HEK293 (cell line): ENCODE data around the gene STIM2.

ENCODE experiments used
- AEBP2 ChIP-seq: fragments of 450-650 bp; formaldehyde crosslinking; IDR thresholded peaks from 2 replicates; pipeline ENCODE4 v1.5.1; 2016; ENCODE audit warnings: missing biosample characterization, missing genetic modification characterization, borderline replicate concordance
- EGR2 ChIP-seq: fragments of 450-650 bp; formaldehyde crosslinking; IDR thresholded peaks from 2 replicates; pipeline ENCODE4 v1.5.1; 2016; ENCODE audit warnings: low read depth, missing biosample characterization, missing genetic modification characterization
- GLIS1 ChIP-seq: fragments of 450-650 bp; formaldehyde crosslinking; IDR thresholded peaks from 2 replicates; pipeline ENCODE4 v1.5.1; 2016; ENCODE audit warnings: missing biosample characterization, missing genetic modification characterization
- GLIS2 ChIP-seq: fragments of 450-650 bp; formaldehyde crosslinking; IDR thresholded peaks from 2 replicates; pipeline ENCODE4 v1.5.1; 2016; ENCODE audit warnings: missing biosample characterization, missing genetic modification characterization
- HOXA7 ChIP-seq: sonication (generic); formaldehyde crosslinking; IDR thresholded peaks from 2 replicates; pipeline ENCODE4 v1.8.1; 2022; ENCODE audit warnings: missing genetic modification reagents, borderline replicate concordance
- KLF16 ChIP-seq: fragments of 450-650 bp; formaldehyde crosslinking; IDR thresholded peaks from 2 replicates; pipeline ENCODE4 v1.5.1; 2017; ENCODE audit warnings: missing biosample characterization, missing genetic modification characterization
- KLF8 ChIP-seq: fragments of 450-650 bp; formaldehyde crosslinking; IDR thresholded peaks from 2 replicates; pipeline ENCODE4 v1.5.1; 2016; ENCODE audit warnings: missing biosample characterization, missing genetic modification characterization
- SP2 ChIP-seq: fragments of 450-650 bp; formaldehyde crosslinking; IDR thresholded peaks from 2 replicates; pipeline ENCODE4 v1.5.1; 2016; ENCODE audit warnings: missing biosample characterization, missing genetic modification characterization
- ZBTB20 ChIP-seq: fragments of 450-650 bp; formaldehyde crosslinking; IDR thresholded peaks from 2 replicates; pipeline ENCODE4 v1.5.1; 2016; ENCODE audit warnings: missing biosample characterization, missing genetic modification characterization
- ZBTB8A ChIP-seq: fragments of 450-650 bp; formaldehyde crosslinking; IDR thresholded peaks from 2 replicates; pipeline ENCODE4 v1.5.1; 2016; ENCODE audit warnings: missing biosample characterization, missing genetic modification characterization
- ZFP41 ChIP-seq: fragments of 450-650 bp; formaldehyde crosslinking; IDR thresholded peaks from 2 replicates; pipeline ENCODE4 v1.5.1; 2016; ENCODE audit warnings: missing biosample characterization, missing genetic modification characterization, borderline replicate concordance
- ZNF146 ChIP-seq: fragments of 450-650 bp; formaldehyde crosslinking; IDR thresholded peaks from 2 replicates; pipeline ENCODE4 v1.5.1; 2016; ENCODE audit warnings: missing biosample characterization, missing genetic modification characterization
- ZNF169 ChIP-seq: fragments of 450-650 bp; formaldehyde crosslinking; IDR thresholded peaks from 2 replicates; pipeline ENCODE4 v1.5.1; 2016; ENCODE audit warnings: missing biosample characterization, missing genetic modification characterization
- ZNF19 ChIP-seq: fragments of 450-650 bp; formaldehyde crosslinking; IDR thresholded peaks from 2 replicates; pipeline ENCODE4; 2016; ENCODE audit warnings: missing biosample characterization, missing genetic modification characterization, low read depth
- ZNF214 ChIP-seq: fragments of 450-650 bp; formaldehyde crosslinking; IDR thresholded peaks from 2 replicates; pipeline ENCODE4 v1.5.1; 2017; ENCODE audit warnings: missing biosample characterization, mild to moderate bottlenecking, missing genetic modification characterization, borderline replicate concordance
- ZNF223 ChIP-seq: fragments of 450-650 bp; formaldehyde crosslinking; IDR thresholded peaks from 2 replicates; pipeline ENCODE4 v1.5.1; 2016; ENCODE audit warnings: missing biosample characterization, missing genetic modification characterization
- ZNF266 ChIP-seq: fragments of 450-650 bp; formaldehyde crosslinking; IDR thresholded peaks from 2 replicates; pipeline ENCODE4 v1.5.1; 2016; ENCODE audit warnings: missing biosample characterization, missing genetic modification characterization, low read depth
- ZNF280C ChIP-seq: fragments of 450-650 bp; formaldehyde crosslinking; IDR thresholded peaks from 2 replicates; pipeline ENCODE4 v1.5.1; 2016; ENCODE audit warnings: missing biosample characterization, missing genetic modification characterization
- ZNF302 ChIP-seq: fragments of 450-650 bp; formaldehyde crosslinking; IDR thresholded peaks from 2 replicates; pipeline ENCODE4 v1.5.1; 2016; ENCODE audit warnings: missing biosample characterization, missing genetic modification characterization, low read depth
- ZNF404 ChIP-seq: fragments of 450-650 bp; formaldehyde crosslinking; IDR thresholded peaks from 2 replicates; pipeline ENCODE4 v1.5.1; 2017; ENCODE audit warnings: missing biosample characterization, missing genetic modification characterization
- ZNF473 ChIP-seq: fragments of 450-650 bp; formaldehyde crosslinking; IDR thresholded peaks from 2 replicates; pipeline ENCODE4 v1.5.1; 2017; ENCODE audit warnings: missing biosample characterization, missing genetic modification characterization
- ZNF513 ChIP-seq: fragments of 450-650 bp; IDR thresholded peaks from 2 replicates; pipeline ENCODE4 v1.5.1; 2018; ENCODE audit warnings: missing biosample characterization, missing genetic modification characterization
- ZNF514 ChIP-seq: fragments of 450-650 bp; formaldehyde crosslinking; IDR thresholded peaks from 2 replicates; pipeline ENCODE4 v1.5.1; 2016; ENCODE audit warnings: missing biosample characterization, missing genetic modification characterization
- ZNF529 ChIP-seq: fragments of 450-650 bp; formaldehyde crosslinking; IDR thresholded peaks from 2 replicates; pipeline ENCODE4 v1.5.1; 2017; ENCODE audit warnings: missing genetic modification characterization, missing biosample characterization; ENCODE audit not compliant: insufficient replicate concordance
- ZNF623 ChIP-seq: fragments of 450-650 bp; formaldehyde crosslinking; IDR thresholded peaks from 2 replicates; pipeline ENCODE4 v1.5.1; 2016; ENCODE audit warnings: missing biosample characterization, missing genetic modification characterization
- ZNF658 ChIP-seq: fragments of 450-650 bp; formaldehyde crosslinking; IDR thresholded peaks from 2 replicates; pipeline ENCODE4; 2016; ENCODE audit warnings: missing biosample characterization, missing genetic modification characterization
- ZNF664 ChIP-seq: fragments of 450-650 bp; formaldehyde crosslinking; IDR thresholded peaks from 2 replicates; pipeline ENCODE4 v1.5.1; 2016; ENCODE audit warnings: missing biosample characterization, missing genetic modification characterization
- ZNF747 ChIP-seq: fragments of 450-650 bp; formaldehyde crosslinking; IDR thresholded peaks from 2 replicates; pipeline ENCODE4 v1.5.1; 2016; ENCODE audit warnings: missing biosample characterization, missing genetic modification characterization
- ZNF76 ChIP-seq: fragments of 450-650 bp; formaldehyde crosslinking; IDR thresholded peaks from 2 replicates; pipeline ENCODE4; 2016; ENCODE audit warnings: low read depth, missing biosample characterization, missing genetic modification characterization, borderline replicate concordance
- ZNF768 ChIP-seq: fragments of 450-650 bp; formaldehyde crosslinking; IDR thresholded peaks from 2 replicates; pipeline ENCODE4 v1.5.1; 2018; ENCODE audit warnings: missing biosample characterization, mild to moderate bottlenecking, missing genetic modification characterization
- ZNF776 ChIP-seq: fragments of 450-650 bp; formaldehyde crosslinking; IDR thresholded peaks from 2 replicates; pipeline ENCODE4 v1.5.0; 2017; ENCODE audit warnings: missing biosample characterization, missing genetic modification characterization, borderline replicate concordance
- ZNF791 ChIP-seq: fragments of 450-650 bp; formaldehyde crosslinking; IDR thresholded peaks from 2 replicates; pipeline ENCODE4 v1.5.1; 2016; ENCODE audit warnings: missing biosample characterization, missing genetic modification characterization
- ZNF830 ChIP-seq: fragments of 450-650 bp; IDR thresholded peaks from 2 replicates; pipeline ENCODE4 v1.5.0; 2018; ENCODE audit warnings: missing biosample characterization, missing genetic modification characterization, low read depth, mild to moderate bottlenecking, moderate library complexity
- ZSCAN16 ChIP-seq: fragments of 450-650 bp; formaldehyde crosslinking; IDR thresholded peaks from 2 replicates; pipeline ENCODE4 v1.5.1; 2016; ENCODE audit warnings: missing biosample characterization, missing genetic modification characterization
- TF ChIP-seq, protein P1 (sequence below): fragments of 450-650 bp; formaldehyde crosslinking; IDR thresholded peaks from 2 replicates; pipeline ENCODE4 v1.5.1; 2016; ENCODE audit warnings: missing biosample characterization, missing genetic modification characterization

The STIM2 gene

DNA sequence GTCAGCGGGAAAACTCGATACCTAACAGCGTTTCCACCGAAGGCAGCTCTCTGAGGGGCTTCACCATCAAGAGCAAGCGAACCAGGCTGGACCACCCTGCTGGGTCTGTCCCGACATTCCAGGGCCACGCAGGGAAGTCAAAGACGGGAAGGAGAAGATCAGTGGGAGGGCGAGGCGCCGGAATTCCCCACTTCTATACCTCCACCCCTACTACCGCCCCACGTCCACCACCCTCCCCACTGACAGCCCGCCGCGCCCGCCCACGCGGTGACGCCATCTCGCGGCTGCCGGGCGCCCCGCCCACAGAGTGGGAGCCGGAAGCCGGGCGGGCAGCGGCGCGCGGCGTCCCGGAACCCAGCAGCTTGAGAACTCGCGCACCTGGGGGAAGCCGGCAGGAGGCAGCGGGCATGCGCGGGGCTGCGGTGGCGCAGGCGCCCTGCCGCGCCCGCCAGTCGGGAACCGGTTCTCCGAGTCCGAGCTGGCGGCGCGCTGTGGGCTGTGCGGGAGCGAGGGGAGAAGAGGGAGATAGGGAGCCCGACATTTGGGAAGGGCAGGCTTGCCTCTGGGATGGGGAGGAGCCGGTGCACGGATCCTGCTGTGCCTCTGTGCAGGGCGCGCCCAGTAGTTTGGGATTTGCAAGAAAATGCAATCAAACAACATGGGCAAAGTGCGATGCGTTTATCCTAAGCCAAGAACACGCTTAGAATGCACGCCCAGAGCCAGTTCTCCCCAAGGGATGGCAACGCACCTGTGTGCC is 3.2 kb upstream of the STIM2 start (continued):
- TF ChIP-seq HOXA7 (no peak), ZNF404 (tag by site-specific recombination) (no peak), ZNF529 (tag by site-specific recombination) (no peak), ZNF747 (tag by site-specific recombination) (no peak), ZNF280C (tag by site-specific recombination) (no peak), ZNF473 (tag by site-specific recombination) (no peak), ZNF664 (tag by site-specific recombination) (no peak), GLIS2 (tag by site-specific recombination) (peak; percentile 59), ZSCAN16 (tag by site-specific recombination) (no peak), ZNF776 (no peak), ZNF514 (tag by site-specific recombination) (no peak), KLF8 (no peak), ZNF223 (tag by site-specific recombination) (no peak), ZNF302 (tag by site-specific recombination) (no peak), ZNF19 (no peak), ZNF76 (no peak; the same call in 1 of the 2 replicates), ZNF791 (tag by site-specific recombination) (no peak), KLF16 (tag by site-specific recombination) (no peak), ZNF658 (tag by site-specific recombination) (no peak), GLIS1 (0 out of 2 replicates have a peak, but pooled peaks have one; percentile 5), ZBTB20 (tag by site-specific recombination) (peak; percentile 42; the same call in 1 of the 2 replicates), ZNF266 (tag by site-specific recombination) (no peak), EGR2 (tag by site-specific recombination) (peak; percentile 82), ZNF214 (tag by site-specific recombination) (no peak), ZNF830 (no peak), ZNF513 (tag by site-specific recombination) (no peak), ZBTB8A (tag by site-specific recombination) (peak; percentile 78), ZNF623 (tag by site-specific recombination) (no peak), ZNF169 (no peak), ZNF146 (no peak), ZNF768 (tag by site-specific recombination) (no peak), ZFP41 (no peak), SP2 (tag by site-specific recombination) (peak; percentile 64), AEBP2 (tag by site-specific recombination) (no peak)
- TF ChIP-seq, protein P1, sequence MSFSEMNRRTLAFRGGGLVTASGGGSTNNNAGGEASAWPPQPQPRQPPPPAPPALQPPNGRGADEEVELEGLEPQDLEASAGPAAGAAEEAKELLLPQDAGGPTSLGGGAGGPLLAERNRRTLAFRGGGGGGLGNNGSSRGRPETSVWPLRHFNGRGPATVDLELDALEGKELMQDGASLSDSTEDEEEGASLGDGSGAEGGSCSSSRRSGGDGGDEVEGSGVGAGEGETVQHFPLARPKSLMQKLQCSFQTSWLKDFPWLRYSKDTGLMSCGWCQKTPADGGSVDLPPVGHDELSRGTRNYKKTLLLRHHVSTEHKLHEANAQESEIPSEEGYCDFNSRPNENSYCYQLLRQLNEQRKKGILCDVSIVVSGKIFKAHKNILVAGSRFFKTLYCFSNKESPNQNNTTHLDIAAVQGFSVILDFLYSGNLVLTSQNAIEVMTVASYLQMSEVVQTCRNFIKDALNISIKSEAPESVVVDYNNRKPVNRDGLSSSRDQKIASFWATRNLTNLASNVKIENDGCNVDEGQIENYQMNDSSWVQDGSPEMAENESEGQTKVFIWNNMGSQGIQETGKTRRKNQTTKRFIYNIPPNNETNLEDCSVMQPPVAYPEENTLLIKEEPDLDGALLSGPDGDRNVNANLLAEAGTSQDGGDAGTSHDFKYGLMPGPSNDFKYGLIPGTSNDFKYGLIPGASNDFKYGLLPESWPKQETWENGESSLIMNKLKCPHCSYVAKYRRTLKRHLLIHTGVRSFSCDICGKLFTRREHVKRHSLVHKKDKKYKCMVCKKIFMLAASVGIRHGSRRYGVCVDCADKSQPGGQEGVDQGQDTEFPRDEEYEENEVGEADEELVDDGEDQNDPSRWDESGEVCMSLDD (tag by site-specific recombination), result no peak
